OCI-M2 (cell line): ENCODE results near the gene HEXIM2.
"Not testable (repeated sequence)": the region's sequence is repeated elsewhere in the genome, so short reads cannot be mapped to it uniquely, and the experiment has no call there.

Source experiments
- DNase-seq: peaks from one replicate; lab custom pipeline; 2025; ENCODE audit not compliant: unreplicated experiment; lab: John Stamatoyannopoulos, UW

Gene HEXIM2

GRCh38 chr17:45168991-45169752 lies 7.5 kb downstream of the HEXIM2 start:
- no peak for DNase-seq

- DNase-seq, result no peak
Observed at GRCh38 chr17:45170280-45170930, 8.7 kb downstream of the HEXIM2 start.

DNA sequence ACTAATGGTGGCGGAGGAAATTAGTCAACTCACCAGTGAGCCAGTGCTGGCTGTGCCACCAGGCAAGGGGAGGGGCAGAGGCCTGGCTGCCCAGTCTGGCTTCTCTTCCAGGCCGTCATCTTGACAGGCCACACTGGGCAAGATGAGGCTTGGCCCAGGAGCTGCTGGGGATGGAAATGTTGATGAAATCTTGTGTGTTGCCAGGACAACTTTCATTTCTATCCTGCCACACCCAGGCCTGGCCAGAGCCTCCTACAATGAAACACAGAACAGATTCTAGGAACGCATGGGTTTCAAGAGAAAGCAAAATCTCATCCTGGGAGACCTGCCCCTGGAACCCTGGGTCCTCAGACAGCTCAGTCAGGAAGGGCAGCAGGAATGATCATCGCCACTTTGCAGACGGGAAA lies 9.3 kb downstream of the HEXIM2 start:
- DNase-seq, result no peak

DNA sequence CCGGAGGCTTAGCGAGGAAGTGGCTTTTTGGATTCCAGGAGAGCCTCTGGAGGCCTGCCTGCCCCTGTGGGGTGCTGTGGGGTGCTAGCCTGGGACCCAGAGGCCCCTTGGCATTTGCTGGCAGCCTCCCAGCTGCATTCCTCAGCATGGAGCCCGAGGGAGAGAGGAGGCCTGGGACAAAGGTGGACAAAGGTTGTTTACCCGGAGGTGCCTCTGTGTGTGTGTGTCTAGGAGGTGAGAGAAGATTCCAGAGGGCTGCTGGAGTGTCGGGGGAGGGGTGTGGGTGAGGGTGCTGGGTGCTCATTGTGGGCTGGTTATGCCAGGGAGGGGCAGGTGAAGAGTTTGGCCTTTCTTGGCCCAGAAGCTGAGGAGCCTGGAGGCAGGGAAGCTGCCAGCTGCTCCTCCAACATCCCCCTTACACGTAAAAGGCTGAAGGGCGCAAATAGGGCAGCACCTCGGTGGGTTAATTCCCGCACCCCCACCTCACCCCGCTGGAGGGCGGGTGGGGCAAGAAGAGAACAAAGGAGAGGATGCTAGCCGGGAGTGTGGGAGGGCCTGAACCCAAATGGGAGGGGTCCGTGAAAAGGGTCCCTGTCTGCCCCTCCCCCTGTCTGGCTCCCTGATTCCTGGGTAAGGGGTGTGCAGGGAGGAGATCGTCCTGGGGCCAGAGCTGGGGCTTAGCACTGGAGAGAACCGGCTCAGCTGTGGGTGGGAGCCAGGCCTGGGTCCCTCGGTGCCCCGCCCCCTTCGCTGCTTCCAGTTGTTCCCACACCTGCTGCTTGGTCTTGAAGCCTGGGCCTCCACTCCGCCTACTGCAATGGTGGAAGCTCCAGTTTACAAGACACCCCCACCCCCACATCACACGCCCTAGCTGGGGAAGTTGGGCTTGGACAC lies 9.9 kb downstream of the HEXIM2 start:
- DNase-seq, result no peak

GRCh38 chr17:45172232-45172540 lies 10.5 kb downstream of the HEXIM2 start:
- no peak for DNase-seq

DNA sequence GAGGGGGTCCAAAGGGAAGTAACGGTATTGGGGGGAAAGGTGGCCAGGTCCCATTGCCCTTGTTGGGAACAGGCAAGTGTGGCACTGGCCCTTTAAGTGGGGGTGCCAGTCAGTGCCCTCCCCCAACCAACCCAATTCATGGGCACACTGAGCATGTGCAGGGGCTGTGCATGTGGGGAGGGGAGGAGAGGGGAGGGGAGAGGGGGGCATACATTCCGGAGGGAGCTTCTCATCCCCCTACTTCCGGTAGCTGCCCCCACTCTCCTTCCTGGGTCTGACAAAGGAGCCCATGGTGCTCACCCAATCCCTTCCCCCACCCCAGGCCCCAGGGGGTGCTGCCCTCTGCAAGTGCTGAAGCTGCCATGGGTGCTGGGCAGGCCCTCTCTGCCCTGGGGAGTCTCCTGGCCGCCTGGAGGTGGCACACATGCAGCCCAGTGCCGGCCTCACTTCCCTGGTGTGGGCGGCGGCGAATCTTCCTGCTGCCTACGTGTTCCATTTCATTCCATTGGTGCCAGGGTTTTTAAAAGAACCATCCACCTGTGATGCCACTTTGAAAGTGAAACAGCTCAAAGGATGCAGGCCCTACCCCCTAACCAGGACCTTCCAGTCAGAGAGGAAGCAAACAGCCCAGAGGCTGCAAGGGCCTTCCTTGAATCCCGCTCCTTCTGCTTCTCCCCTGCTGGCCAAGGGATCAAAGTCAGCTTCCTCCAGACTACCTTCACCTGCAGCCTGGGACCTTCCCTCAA lies 11.0 kb downstream of the HEXIM2 start:
- DNase-seq, result no peak

DNA sequence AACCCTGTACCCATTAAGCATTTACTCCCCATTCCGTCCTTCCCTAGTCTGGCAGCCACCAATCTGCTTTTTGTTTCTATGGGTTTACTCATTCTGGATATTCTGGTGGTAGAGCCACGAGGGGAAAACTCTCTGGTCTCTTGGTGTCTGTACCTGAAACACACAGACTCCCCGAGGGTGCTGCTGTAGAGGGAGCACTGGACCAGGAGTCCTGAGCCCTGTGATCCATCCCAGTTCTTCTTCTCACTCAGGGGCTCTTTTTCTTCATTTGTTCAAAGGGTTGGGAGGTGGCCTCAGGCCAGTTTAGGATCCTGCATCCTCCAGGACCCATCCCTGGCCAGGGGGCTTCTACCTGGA lies 14.1 kb downstream of the HEXIM2 start:
- no peak for DNase-seq

DNA sequence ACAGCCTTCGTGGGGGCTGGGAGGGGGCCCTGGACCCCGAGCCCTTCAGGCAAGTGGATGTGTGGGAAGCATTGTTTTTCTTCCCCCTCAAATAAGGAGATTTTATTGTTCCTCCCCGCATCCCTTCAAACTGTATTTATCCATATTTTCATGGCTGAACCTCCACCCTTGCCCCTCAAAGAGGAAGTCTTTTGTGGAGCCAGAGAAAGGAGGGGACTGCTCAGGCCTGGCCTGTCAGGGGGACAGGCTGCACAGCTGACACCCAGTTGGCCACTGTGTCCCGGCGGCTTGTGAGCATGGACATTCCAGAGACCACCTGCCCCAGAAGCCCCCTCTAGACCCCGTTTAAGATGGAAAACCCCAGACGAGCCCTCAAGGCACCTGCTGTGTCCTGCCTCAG lies 15.9 kb downstream of the HEXIM2 start:
- no peak for DNase-seq

DNA sequence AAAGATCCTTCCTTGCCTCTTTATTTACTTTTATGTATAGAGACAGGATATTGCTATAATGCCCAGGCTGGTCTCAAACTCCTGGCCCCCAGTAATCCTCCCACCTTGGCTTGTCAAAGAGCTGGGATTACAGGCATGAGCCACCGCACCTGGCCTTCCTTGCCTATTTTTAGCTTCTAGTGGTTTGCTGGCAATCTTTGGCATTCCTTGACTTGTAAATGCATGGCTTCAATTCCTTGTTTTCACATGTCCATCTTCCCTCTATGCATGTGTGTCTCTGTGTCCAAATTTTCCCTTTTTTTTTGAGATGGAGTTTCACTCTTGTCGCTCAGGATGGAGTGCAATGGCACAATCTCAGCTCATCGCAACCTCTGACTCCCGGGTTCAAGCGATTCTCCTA lies 22.5 kb downstream of the HEXIM2 start:
- no peak for DNase-seq

GRCh38 chr17:45186801-45187354 lies 25.2 kb downstream of the HEXIM2 start:
- DNase-seq, result no peak

DNA sequence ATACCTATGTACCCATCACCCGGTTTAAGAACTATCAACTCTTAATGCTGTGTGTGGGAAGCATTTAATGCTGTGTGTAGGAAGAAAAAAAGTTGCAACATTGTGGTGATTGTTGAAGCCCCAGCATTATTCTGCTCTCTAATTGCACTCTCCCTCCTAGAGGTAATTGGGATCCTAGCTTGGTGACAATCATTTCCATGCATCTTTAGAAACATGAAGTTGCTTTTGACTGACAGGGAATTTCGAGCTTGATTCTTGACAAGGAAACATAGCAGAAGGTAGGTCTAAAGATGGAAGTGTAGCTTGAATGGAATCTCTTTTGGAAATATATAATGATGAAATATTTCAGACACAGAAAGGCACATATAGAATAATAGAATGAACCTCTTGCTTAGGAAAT lies 27.3 kb downstream of the HEXIM2 start:
- no peak for DNase-seq

GRCh38 chr17:45190503-45191255 lies 29.0 kb downstream of the HEXIM2 start:
- DNase-seq, result no peak

GRCh38 chr17:45195424-45195823 lies 33.7 kb downstream of the HEXIM2 start:
- no peak for DNase-seq

- no peak for DNase-seq
Observed at GRCh38 chr17:45197108-45197507, 35.4 kb downstream of the HEXIM2 start.

DNA sequence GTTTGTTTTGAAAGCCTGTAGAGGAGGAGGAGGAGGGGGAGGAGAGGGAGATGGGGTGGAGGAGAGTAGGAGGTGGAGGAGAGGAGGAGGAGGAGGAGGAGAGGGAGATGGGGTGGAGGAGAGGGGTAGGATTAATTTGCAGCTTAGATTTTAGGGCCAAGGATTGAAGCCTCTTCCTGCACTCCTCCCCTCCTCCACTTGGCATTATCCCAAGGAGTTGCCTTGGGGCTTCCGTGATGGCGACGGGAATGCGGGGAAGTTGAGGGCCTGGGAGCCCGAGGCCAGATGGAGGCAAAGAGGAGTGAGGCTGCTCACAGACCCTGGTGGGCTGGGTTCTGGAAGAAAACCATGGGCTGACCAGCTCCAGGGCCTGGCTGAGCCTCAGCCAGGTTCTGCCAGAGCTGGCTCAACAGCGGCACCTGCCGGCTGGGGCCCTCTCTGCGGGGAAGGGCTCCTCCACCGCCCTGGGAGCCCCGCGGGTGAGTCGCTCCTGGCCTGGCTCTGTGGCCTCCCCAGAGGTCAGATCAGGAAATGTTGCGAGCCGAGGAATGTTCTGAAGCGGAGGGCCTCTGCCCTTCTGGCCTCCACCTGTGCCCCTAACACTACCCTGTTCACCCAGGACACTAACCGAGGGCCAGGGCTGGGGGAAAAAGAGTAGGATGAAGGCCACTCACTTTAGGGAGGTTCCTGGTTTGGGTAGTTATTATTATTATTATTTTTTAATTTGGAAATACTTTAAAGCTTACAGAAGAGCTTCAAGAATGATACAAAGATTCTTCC lies 36.1 kb downstream of the HEXIM2 start:
- peak; percentile 82 for DNase-seq

DNA sequence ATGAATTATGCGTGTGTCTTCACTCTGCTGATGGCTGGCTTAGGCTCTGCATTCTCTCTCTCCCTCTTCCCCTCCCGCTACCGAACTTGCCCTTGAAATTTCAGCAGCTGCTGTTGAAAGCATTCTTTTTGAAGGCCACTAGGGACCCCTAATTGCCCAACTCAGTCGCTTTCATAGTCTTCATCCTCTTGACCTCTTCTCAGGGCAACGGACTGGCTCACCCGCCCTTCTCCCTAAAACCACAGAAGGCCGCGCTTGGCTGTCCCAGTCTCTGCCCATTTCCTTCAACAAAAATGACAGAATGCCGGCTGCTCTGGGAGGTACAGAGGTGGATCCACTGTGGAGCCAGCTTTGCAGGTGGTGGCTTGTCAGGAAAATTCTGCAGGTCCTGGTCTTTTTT lies 39.0 kb downstream of the HEXIM2 start:
- no peak for DNase-seq

- no peak for DNase-seq
Observed at GRCh38 chr17:45201457-45201856, 39.8 kb downstream of the HEXIM2 start.

DNA sequence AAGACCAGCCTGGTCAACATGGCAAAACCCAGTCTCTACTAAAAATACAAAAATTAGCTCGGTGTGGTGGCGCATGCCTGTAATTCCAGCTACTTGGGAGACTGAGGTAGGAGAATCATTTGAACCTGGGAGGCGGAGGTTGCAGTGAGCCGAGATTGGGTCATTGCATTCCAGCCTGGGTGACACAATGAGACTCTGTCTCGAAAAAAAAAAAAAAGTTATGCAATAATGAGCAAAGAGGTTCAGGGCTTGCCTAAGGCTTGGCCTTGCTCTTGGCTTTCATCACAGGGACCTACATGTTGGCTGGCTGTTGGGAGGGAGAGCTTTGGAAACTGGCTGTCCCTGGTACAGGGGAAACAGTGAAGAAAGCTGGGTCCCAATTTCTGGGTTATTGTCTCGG lies 40.2 kb downstream of the HEXIM2 start:
- not testable (repeated sequence) for DNase-seq

- no peak for DNase-seq
Observed at GRCh38 chr17:45218895-45219661, 57.4 kb downstream of the HEXIM2 start.
